Measurements from ENCODE around the gene SORL1-AS1.

Gene SORL1-AS1

DNA sequence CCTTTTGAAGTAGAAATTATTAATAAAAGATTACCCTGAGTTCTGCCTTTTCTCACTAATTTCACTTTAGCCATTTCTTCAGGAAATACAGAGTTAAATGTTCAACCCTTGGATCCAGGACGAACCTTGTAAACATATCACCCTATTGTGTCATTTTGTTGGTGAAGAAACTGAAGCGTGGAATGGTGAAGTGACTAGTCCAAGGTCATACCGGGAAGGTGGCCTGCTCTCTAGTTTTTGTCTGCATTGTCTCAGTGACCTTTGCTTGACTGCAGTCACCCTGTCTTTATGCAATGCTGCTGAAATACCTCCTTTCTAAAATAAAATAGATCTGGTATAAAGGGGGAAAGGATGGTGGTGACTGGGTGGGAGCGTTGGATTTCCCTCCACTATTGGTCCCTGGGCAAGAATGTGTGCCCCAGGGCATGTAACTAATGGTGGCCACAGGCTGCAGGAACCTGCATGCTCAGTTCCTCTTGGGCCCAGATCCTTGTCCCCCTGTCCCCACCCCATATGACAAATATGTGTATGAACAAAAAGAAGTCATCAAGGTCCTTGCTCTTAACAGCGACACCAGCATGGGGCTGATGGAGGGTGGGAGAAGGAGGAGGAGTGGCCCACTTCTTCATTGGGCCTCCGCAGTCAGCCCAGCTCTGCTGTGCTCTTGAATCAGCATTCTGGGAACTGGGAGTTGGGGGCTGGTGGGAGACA lies 977 bp upstream of the SORL1-AS1 start (continued):
- TF ChIP-seq MTA2 (IDR thresholded peaks at IDR 0.05; ENCODE audit: low read depth) (0 out of 2 replicates have a peak, but pooled peaks have one; percentile 7), CEBPB (IDR thresholded peaks at IDR 0.05; ENCODE audit: borderline replicate concordance in 1 of 2, low read depth in 2 of 2, low read length in 2 of 2) (no peak), JUNB (IDR thresholded peaks at IDR 0.05) (no peak), RAD51 (IDR thresholded peaks at IDR 0.05) (no peak), MEF2A (IDR thresholded peaks at IDR 0.05; ENCODE audit: insufficient read depth, low read depth, low read length) (no peak), FOS (IDR thresholded peaks at IDR 0.05; ENCODE audit: borderline replicate concordance, extremely low read depth, insufficient read length) (no peak), MYC (IDR thresholded peaks at IDR 0.05; ENCODE audit: insufficient read depth, insufficient read length, insufficient replicate concordance, low read length, severe bottlenecking) (no peak), ETV6 (conservative IDR thresholded peaks at IDR 0.05 in 1 of 2, IDR thresholded peaks at IDR 0.05 in 1 of 2; ENCODE audit: borderline replicate concordance in 1 of 2, low read depth in 1 of 2) (no peak), DPF2 (IDR thresholded peaks at IDR 0.05) (no peak), EGR1 (IDR thresholded peaks at IDR 0.05; ENCODE audit: borderline replicate concordance in 1 of 2, low read depth in 2 of 2, low read length in 2 of 2) (no peak), SPI1 (IDR thresholded peaks at IDR 0.05; ENCODE audit: borderline replicate concordance, insufficient read depth, low read depth, low read length) (peak; percentile 66; the same call in 1 of the 2 replicates), ZNF24 (IDR thresholded peaks at IDR 0.05) (no peak), SIX5 (IDR thresholded peaks at IDR 0.05; ENCODE audit: low read depth, low read length, severe bottlenecking) (no peak), HCFC1 (IDR thresholded peaks at IDR 0.05; ENCODE audit: low read length) (no peak), CHD4 (IDR thresholded peaks at IDR 0.05) (no peak), RUNX3 (IDR thresholded peaks at IDR 0.05; ENCODE audit: low read length) (no peak), IRF4 (IDR thresholded peaks at IDR 0.05; ENCODE audit: low read depth, low read length) (no peak)
- TF ChIP-seq, protein P1, sequence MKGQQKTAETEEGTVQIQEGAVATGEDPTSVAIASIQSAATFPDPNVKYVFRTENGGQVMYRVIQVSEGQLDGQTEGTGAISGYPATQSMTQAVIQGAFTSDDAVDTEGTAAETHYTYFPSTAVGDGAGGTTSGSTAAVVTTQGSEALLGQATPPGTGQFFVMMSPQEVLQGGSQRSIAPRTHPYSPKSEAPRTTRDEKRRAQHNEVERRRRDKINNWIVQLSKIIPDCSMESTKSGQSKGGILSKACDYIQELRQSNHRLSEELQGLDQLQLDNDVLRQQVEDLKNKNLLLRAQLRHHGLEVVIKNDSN (IDR thresholded peaks at IDR 0.05; ENCODE audit: borderline replicate concordance, extremely low read length, insufficient read depth, low read depth, low read length), result no peak
- TF ChIP-seq, protein P2, sequence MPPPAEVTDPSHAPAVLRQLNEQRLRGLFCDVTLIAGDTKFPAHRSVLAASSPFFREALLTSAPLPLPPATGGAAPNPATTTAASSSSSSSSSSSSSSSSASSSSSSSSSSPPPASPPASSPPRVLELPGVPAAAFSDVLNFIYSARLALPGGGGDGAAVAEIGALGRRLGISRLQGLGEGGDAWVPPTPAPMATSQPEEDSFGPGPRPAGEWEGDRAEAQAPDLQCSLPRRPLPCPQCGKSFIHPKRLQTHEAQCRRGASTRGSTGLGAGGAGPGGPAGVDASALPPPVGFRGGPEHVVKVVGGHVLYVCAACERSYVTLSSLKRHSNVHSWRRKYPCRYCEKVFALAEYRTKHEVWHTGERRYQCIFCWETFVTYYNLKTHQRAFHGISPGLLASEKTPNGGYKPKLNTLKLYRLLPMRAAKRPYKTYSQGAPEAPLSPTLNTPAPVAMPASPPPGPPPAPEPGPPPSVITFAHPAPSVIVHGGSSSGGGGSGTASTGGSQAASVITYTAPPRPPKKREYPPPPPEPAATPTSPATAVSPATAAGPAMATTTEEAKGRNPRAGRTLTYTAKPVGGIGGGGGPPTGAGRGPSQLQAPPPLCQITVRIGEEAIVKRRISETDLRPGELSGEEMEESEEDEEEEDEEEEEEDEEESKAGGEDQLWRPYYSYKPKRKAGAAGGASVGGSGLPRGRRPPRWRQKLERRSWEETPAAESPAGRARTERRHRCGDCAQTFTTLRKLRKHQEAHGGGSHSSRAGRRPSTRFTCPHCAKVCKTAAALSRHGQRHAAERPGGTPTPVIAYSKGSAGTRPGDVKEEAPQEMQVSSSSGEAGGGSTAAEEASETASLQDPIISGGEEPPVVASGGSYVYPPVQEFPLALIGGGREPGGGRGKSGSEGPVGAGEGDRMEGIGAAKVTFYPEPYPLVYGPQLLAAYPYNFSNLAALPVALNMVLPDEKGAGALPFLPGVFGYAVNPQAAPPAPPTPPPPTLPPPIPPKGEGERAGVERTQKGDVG (CRISPR knock-in tag; IDR thresholded peaks at IDR 0.05), result no peak
- TF ChIP-seq, protein P3, sequence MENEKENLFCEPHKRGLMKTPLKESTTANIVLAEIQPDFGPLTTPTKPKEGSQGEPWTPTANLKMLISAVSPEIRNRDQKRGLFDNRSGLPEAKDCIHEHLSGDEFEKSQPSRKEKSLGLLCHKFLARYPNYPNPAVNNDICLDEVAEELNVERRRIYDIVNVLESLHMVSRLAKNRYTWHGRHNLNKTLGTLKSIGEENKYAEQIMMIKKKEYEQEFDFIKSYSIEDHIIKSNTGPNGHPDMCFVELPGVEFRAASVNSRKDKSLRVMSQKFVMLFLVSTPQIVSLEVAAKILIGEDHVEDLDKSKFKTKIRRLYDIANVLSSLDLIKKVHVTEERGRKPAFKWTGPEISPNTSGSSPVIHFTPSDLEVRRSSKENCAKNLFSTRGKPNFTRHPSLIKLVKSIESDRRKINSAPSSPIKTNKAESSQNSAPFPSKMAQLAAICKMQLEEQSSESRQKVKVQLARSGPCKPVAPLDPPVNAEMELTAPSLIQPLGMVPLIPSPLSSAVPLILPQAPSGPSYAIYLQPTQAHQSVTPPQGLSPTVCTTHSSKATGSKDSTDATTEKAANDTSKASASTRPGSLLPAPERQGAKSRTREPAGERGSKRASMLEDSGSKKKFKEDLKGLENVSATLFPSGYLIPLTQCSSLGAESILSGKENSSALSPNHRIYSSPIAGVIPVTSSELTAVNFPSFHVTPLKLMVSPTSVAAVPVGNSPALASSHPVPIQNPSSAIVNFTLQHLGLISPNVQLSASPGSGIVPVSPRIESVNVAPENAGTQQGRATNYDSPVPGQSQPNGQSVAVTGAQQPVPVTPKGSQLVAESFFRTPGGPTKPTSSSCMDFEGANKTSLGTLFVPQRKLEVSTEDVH (IDR thresholded peaks at IDR 0.05; ENCODE audit: low read depth, partially characterized antibody), result no peak
